Daoy (cell line): ENCODE results near the gene BCL7A. TPM values are rescaled to one million over a fixed set of nuclear protein-coding genes. Genes with fewer than 3 reads are reported as not detected.
"Not testable (repeated sequence)": the region's sequence is repeated elsewhere in the genome, so short reads cannot be mapped to it uniquely, and the experiment has no call there.

Experiments
- DNase-seq: peaks from one replicate; pipeline ENCODE4 v3.0.0-alpha.2; 2015; ENCODE audit warnings: low read depth
- total RNA-seq: library from RNA; depleted of rRNA; stranded (reverse); fragments of >200 nt; shearing (Covaris generic); gene quantifications from 2 replicates; pipeline ENCODE4 v1.2.3, GENCODE V29; 2014

The BCL7A gene
- total RNA-seq, 1 experiment from 2014 or later: 9.4 TPM

- no peak for DNase-seq
Observed at GRCh38 chr12:122093098-122093883, 71.6 kb downstream of the BCL7A start.

GRCh38 chr12:122094137-122094734 lies 72.6 kb downstream of the BCL7A start:
- no peak for DNase-seq

- DNase-seq: no peak
Observed at GRCh38 chr12:122094735-122095631, 73.3 kb downstream of the BCL7A start.

- no peak for DNase-seq
Observed at GRCh38 chr12:122096014-122096413, 74.3 kb downstream of the BCL7A start.

GRCh38 chr12:122096591-122097149 lies 75.0 kb downstream of the BCL7A start:
- no peak for DNase-seq

GRCh38 chr12:122097584-122097926 lies 75.9 kb downstream of the BCL7A start:
- no peak for DNase-seq

GRCh38 chr12:122097927-122098756 lies 76.5 kb downstream of the BCL7A start:
- peak; percentile 23 for DNase-seq

- DNase-seq: no peak
Observed at GRCh38 chr12:122099280-122099749, 77.6 kb downstream of the BCL7A start.

GRCh38 chr12:122099856-122100255 lies 78.2 kb downstream of the BCL7A start:
- no peak for DNase-seq

- DNase-seq: no peak
Observed at GRCh38 chr12:122100568-122100967, 78.9 kb downstream of the BCL7A start.

GRCh38 chr12:122102331-122102730 lies 80.6 kb downstream of the BCL7A start:
- DNase-seq: no peak

GRCh38 chr12:122104844-122105243 lies 83.2 kb downstream of the BCL7A start:
- no peak for DNase-seq

GRCh38 chr12:122105496-122105895 lies 83.8 kb downstream of the BCL7A start:
- not testable (repeated sequence) for DNase-seq

- DNase-seq: peak; percentile 32
Observed at GRCh38 chr12:122106843-122107242, 85.2 kb downstream of the BCL7A start.

GRCh38 chr12:122107261-122107660 lies 85.6 kb downstream of the BCL7A start:
- peak; percentile 82 for DNase-seq

- DNase-seq: no peak
Observed at GRCh38 chr12:122111089-122111641, 89.5 kb downstream of the BCL7A start.
